Measurements from ENCODE around the gene SEZ6L2.

DNA sequence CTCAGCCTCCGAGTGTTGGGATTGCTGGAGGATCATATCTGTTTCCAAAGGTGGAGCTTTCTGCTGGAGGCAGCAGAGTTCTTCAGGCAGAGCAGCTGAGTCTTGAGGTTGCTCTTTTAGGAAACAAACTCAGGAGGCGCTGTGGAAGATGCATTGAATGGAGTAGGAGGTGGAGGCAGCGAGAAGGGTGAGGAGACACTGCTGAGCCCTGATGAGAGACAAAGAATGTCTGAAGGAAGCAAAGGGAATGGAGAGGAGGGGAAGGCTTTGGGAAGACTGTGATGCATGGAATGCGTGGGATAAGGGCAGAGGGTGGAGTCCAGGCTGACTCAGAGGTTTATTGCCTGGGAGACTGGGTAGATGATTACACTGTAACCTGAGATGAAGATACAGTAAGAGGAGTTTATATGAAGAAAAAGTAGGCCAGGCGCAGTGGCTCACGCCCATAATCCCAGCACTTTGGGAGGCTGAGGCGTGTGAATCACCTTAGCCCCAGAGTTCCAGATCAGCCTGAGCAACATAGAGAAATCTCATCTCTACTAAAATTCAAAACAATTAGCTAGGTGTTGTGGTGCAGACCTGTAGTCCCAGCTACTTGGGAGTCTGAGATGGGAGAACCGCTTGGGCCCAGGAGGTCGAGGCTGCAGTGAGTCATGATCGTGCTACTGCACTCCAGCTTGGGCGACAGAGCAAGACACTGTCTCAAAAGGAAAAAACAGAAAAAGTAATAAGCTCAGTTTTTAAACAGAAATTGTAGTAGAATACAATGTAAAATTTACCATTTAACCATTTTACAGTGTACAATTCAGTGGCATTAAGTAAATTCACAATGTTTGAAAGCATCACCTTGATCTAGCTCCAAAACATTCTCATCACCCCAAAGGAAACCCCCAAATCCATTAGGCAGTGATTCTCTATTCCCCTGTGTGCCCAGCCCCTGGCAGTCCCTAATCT, 44.8 kb upstream of the SEZ6L2 start:
- TF ChIP-seq EP300 (IDR thresholded peaks at IDR 0.05; ENCODE audit: borderline replicate concordance in 1 of 2, low read depth in 2 of 2, low read length in 2 of 2): no peak
- TF ChIP-seq RAD21 (IDR thresholded peaks at IDR 0.05 in 1 of 2, conservative IDR thresholded peaks at IDR 0.05 in 1 of 2; ENCODE audit: low read depth in 2 of 2, low read length in 2 of 2): peak; percentile 25 to 31; a peak in 2 of 4 replicates
- no peak for TF ChIP-seq JUND (IDR thresholded peaks at IDR 0.05; ENCODE audit: low read length)
- TF ChIP-seq HDAC6 (IDR thresholded peaks at IDR 0.05; ENCODE audit: low read depth, low read length): no peak
- TF ChIP-seq, protein P1, sequence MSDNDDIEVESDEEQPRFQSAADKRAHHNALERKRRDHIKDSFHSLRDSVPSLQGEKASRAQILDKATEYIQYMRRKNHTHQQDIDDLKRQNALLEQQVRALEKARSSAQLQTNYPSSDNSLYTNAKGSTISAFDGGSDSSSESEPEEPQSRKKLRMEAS (IDR thresholded peaks at IDR 0.05): no peak
- TF ChIP-seq POLR2AphosphoS5 (IDR thresholded peaks at IDR 0.05; ENCODE audit: low read depth, low read length): no peak
- TF ChIP-seq, protein P2, sequence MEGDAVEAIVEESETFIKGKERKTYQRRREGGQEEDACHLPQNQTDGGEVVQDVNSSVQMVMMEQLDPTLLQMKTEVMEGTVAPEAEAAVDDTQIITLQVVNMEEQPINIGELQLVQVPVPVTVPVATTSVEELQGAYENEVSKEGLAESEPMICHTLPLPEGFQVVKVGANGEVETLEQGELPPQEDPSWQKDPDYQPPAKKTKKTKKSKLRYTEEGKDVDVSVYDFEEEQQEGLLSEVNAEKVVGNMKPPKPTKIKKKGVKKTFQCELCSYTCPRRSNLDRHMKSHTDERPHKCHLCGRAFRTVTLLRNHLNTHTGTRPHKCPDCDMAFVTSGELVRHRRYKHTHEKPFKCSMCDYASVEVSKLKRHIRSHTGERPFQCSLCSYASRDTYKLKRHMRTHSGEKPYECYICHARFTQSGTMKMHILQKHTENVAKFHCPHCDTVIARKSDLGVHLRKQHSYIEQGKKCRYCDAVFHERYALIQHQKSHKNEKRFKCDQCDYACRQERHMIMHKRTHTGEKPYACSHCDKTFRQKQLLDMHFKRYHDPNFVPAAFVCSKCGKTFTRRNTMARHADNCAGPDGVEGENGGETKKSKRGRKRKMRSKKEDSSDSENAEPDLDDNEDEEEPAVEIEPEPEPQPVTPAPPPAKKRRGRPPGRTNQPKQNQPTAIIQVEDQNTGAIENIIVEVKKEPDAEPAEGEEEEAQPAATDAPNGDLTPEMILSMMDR (IDR thresholded peaks at IDR 0.05; ENCODE audit: control extremely low read depth in 1 of 3, insufficient read depth in 1 of 3, low read depth in 1 of 3, low read length in 3 of 3): peak; percentile 22 to 67 (median 51)
- TF ChIP-seq CBX5 (IDR thresholded peaks at IDR 0.05; ENCODE audit: low read depth, low read length): no peak
- TF ChIP-seq POLR2A (IDR thresholded peaks at IDR 0.05; ENCODE audit: control extremely low read depth in 1 of 2, low read depth in 2 of 2, low read length in 2 of 2): no peak
- TF ChIP-seq, protein P3, sequence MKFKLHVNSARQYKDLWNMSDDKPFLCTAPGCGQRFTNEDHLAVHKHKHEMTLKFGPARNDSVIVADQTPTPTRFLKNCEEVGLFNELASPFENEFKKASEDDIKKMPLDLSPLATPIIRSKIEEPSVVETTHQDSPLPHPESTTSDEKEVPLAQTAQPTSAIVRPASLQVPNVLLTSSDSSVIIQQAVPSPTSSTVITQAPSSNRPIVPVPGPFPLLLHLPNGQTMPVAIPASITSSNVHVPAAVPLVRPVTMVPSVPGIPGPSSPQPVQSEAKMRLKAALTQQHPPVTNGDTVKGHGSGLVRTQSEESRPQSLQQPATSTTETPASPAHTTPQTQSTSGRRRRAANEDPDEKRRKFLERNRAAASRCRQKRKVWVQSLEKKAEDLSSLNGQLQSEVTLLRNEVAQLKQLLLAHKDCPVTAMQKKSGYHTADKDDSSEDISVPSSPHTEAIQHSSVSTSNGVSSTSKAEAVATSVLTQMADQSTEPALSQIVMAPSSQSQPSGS (IDR thresholded peaks at IDR 0.05; ENCODE audit: low read length): no peak
- TF ChIP-seq EZH2 (IDR thresholded peaks at IDR 0.05; ENCODE audit: low read depth, low read length, severe bottlenecking): no peak
- TF ChIP-seq FOSL1 (IDR thresholded peaks at IDR 0.05; ENCODE audit: insufficient read depth, low read depth, low read length): no peak
